Endothelial cell of hepatic sinusoid (primary cell): ENCODE results near the gene TTLL9.

Experiments
- in situ Hi-C: cut with HindIII; loops from 2 replicates; pipeline ENCODE4 v1.10.0; 2017; ENCODE audit warnings: low sequenced_read_pairs

TTLL9 gene

DNA sequence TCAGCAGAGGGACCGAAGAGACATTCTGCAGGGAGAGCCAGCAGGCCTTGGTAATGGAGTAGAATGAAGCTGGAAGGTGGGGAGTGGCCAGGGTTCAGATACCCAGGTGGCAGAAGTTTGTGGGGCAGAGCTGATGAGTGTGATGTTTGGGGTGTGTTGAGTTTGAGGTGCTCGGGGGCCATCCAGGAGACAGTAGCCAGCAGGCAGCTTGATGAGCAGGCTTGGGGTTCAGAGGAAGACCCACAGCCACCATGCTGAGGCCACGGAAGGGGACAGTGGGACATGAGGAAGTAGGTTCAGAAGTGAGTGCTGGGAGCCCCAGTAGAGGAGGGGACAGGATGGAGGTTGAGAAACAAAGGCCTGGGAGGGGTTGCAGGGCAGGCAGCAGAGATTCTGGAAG lies 13.9 kb upstream of the TTLL9 start:
- in situ Hi-C loops = no loop called here

DNA sequence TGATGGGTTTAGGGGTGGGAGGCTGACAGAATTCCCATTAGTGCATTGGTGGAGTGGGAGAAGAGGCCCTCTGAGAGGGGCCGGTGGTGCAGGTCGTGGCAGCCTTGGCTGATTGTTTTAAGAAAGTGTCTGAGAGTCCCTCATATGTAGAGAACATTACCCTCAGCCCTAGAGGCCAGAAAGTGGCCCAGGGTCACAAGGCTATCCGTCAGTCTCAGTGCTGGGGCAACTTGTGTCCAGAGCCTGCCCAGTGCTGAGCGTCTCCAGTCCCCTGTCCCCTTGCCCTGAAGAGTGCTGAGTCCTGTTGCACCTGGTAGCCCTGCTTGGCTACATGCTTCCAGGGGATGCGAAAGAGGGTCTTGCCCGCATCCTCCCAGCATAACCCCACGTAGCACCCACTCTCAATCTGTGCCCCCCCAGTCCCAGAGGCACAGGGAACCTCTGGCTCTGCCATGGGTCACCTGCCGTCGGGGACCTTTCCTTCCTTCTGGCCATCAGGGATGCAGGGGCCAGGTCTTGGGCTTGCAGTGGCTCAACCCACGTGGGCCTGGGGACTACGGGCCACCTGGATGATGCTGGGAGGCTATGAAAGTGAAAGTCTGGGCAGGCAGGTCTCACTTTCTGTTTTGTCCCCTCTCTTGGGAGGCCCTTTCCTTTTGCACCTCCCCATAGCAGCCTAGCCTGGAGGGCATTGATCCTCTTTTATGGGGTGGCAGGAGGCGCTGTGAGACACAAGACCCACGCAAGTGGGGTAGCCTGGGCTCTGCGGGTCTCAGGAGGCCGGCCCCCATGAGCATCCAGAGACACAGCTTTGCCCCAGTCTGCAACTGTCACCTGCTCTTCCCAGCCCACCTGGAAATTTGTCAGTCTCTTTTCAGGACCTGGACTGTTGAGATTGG lies 12.3 kb upstream of the TTLL9 start:
- in situ Hi-C loops = no loop called here

DNA sequence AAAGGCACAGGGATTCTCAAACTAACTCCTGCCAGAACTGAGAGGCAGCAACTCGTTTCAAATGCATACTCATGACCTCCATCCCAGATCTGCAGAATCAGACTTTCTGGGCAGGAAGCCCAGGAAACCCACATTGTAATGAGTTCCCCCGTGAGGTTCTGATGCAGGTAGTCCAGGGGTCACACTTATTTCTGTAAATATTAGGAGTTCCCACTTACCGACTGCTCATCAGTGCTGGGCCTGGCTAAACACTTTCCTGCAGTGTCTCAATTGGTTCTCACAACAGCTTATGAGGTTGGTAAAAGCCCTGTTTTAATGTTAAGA lies 11.7 kb upstream of the TTLL9 start:
- in situ Hi-C loops = no loop called here

DNA sequence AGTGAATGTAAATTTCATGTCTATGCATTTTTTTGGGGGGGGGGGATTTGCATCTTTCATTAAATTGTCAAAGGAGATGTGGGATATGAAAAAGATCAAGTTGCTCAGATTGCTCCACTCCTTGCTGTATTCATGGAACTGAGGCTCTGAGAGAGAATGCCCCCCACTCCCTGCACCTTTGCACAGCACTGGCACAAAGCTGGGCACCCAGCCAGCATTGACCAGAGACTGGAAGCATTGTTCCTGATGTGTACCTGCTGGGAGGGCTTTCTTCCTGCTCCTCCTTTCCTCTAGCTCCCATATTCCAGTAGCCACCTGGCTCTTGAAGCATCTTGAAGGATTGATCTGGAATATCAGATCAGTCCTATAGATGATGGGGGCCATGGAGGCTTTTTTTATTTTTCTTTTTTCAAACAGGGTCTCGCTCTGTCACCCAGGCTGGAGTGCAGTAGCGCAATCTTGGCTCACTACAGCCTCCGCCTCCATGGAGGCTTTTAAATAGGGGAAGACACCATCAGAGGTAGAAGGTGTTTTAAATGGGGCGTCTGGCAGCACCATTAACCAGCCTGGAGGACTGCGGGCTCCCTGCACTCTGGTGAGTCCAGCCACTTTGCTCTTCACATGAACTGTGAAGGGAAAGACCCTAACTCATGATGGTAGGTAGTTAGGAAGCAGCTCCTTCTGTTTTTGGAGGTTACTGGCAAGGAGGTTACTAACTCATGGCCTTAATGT lies 11.0 kb upstream of the TTLL9 start:
- in situ Hi-C loops = no loop called here

DNA sequence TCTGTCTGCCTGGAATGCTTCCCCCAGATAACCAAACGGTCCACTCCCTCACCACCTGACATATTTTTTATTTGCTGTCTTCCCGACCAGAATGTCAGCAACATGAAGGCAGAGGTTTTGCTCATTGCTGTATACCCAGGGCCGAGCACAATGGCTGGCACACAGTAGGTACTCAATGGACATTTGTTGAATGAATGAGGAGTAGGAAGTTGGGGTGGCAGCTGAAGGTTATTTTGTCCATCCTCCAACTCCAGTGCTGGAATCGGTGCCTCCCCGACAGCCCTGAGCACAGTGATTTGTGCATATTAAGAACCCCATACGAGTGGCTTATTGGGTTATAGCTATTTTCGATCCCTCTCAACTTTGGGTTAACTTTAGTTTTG lies 10.4 kb upstream of the TTLL9 start:
- in situ Hi-C loops = loop anchor here (10.0 kb wide), 1 partner anchor 225 kb away; no protein-coding TSS in a partner anchor

DNA sequence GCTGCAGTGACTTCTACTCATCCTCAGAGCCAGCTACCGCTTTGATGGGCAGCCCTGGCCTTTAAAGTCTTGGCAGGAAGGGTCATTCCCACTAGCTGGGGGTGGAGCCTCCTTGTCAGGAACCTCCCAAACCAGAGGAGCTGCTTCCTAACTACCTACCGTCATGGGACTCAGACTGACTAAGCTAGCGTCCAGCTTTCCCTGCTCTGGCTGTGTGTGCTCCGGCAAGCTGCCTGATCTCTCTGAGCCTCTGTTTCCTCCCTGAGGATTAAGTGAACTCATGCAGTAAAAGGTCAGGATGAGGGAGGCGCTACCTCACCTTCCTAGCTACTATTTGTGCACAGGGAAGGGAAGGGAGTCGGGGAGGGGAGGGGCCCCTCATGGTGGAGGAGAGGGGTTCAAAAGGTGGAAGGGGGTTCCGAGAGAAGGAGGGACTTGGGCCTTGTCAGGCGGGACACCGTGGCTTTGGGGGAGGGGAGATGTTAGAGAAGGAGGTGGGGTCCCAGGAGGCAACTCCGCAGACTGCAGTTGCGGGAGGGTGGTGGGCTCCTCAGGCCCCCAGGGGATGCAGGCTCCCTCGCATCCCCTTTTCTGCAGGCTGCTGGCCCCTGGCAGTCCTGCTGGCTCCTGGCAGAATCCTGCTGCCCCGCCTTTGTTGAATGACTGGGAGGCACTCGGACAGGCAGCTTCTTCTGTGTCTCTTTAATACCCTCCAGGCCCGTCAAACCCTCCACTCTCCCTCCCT lies 9.9 kb upstream of the TTLL9 start:
- in situ Hi-C loops = loop anchor here (10.0 kb wide), 1 partner anchor 224 kb away; no protein-coding TSS in a partner anchor

DNA sequence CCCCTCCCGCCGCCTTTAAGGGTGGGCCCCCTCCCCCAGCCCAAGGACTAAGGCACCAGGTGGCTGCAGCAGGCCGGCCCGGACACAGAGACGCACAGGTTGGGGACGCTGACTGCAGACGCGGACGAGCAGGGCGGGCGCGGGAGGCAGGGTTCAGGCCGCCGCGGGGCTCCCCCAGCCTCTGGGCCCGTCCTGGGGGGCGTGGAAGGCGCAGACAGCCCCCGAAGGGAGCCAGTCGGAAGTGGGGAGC lies 9.4 kb upstream of the TTLL9 start:
- in situ Hi-C loops = loop anchor here (10.0 kb wide), 1 partner anchor 224 kb away; no protein-coding TSS in a partner anchor

DNA sequence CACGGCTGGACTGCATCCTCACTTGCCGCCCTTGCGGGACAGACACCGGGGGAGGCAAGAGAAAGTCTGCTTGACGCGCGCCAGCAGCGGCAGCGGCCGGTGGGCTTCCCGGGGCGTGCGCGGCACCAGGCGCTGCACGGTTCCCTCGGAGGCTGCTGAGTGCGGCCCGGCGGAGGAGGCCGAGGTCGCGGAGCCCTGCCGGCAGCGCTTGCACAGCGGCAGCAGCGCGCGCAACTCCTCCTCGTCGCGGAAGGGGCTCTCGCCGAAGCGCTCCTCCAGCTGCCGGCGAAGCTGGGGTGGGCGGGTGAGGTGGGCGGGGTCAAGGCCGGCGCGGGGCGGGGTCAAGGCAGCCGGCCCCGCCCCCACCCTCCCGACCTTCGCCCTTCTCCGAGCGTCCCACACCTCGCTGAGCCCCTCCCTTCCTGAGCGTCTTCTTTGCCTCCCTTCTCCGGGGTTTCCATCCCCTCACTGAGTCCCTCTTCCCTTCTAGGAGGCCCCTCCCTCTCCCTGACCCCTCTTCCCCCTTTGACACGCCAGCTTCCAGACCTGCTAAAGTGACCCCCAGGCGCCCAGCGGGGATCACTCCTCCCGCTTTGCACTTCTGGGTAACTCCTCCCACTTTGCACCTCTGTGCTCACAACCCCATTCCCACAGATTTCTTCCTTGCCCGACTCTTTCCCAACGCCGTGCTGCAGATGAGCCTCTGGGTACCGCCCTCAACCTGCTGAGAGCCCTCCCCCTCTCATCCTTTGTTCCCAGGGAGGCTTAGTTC lies 8.9 kb upstream of the TTLL9 start:
- in situ Hi-C loops = loop anchor here (10.0 kb wide), 1 partner anchor 223 kb away; no protein-coding TSS in a partner anchor

DNA sequence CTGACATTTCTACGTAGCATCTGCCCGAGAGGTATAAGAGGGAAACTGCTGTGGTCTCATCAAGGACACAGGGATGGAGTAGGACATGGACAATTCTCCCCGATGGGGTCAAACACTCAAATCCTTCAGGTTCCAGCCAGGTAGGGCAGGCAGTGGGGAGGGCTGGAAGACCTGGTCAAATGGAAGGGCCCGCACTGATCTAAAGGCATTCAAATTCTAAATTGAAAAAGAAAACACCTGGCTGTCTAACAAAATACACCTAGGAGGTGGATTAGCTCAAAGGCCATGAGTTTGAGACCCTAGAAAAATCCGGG lies 8.3 kb upstream of the TTLL9 start:
- in situ Hi-C loops = loop anchor here (10.0 kb wide), 1 partner anchor 223 kb away; no protein-coding TSS in a partner anchor

DNA sequence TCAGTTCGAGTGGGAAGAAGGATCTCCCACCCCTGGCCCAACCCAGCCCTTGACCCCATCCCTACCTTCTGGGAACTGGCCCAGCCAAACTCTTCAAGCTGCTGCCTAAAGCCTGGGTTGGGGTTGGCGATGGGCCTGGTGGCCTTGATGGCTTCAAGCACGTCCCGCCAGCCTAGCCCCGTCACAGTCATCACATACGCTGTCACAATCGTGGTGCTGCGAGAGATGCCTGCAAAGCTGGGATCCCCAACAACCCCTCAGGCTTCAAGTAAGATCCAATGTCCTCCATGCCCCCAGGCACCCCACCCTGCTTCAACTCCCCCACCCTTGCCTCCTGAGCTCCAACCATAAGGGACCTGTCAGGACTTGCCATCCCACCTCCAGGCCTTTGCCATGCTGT lies 7.9 kb upstream of the TTLL9 start:
- in situ Hi-C loops = loop anchor here (10.0 kb wide), 1 partner anchor 222 kb away; no protein-coding TSS in a partner anchor

DNA sequence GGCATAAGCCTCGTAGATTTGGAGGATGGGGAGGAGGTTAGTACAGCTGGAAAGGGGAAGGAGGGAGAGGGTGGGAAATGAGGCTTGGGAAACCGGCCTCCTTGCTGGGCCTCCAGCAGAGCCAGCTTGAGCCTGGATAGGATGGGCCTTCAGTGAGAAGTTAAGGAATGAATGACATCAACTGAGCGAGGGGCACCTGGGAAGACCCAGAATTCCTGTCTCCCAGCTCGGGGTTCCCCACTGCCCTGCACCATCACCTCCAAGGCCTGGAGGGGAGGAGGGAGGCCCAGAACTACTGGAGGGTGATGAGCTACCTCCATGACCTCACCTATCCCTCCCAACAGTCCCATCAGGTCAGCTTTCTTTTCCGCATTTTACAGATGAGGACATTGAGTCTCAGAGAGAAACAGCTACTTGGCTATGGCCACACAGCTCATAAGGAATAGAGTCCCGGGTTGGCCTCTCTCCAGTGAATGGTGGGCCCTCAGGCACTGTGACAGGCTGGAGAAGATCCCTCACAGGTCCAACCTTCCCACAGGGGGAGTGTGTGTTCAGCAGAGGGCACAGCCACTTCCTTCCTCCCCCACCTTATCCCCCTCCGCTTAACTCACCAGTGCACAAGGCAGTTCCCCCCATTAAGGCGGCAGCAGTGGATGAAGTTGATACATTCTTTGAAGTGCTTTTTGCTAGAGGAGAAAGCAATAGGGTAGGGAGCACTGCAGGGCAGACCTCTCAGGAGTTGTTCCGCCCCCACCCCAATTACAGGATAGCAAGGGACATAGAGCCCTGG lies 6.9 kb upstream of the TTLL9 start:
- in situ Hi-C loops = loop anchor here (10.0 kb wide), 1 partner anchor 221 kb away; no protein-coding TSS in a partner anchor

DNA sequence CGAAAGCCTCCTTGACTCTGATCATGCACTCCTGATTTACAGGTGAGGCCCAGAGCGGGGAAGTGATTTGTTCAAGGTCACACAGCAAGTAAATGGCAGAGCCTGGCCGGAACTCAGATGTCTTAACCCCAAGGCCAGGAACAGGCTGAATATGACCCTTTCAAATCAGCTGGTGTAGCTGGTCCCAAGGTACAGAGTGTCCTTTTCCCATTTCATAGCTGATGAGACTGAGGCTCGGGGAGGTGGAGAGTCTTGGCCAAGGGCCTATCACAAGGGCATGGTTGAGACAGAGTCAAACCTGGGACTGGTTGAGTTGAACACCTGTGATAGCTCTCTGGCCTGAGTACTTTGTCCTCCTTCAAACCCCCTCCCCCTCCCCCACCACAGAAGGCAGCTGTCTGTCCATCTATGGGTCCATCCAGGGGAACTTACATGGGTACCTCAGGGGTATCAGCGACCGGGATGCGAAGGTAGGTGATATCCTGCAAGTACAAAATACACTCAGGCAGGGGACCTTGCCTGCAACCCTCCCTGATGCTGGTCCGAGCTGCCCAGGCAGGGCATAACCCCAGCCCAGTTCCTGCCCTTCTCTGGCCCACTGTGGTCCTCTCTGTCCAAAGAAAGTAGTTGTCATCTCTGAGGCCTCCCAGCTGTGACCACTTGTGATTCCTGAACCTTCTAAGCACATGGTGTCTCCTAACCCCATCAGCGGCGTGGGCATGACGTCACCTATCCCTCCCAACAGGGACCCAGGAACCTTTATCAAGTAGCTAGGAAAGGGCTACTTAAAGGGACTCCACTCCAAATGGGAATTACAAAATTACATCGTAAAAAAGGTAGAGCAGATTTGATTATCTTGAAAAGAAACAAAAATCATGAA lies 5.7 kb upstream of the TTLL9 start:
- in situ Hi-C loops = loop anchor here (5.0 to 10.0 kb wide), 2 partner anchors 78 to 220 kb away; no protein-coding TSS in a partner anchor

DNA sequence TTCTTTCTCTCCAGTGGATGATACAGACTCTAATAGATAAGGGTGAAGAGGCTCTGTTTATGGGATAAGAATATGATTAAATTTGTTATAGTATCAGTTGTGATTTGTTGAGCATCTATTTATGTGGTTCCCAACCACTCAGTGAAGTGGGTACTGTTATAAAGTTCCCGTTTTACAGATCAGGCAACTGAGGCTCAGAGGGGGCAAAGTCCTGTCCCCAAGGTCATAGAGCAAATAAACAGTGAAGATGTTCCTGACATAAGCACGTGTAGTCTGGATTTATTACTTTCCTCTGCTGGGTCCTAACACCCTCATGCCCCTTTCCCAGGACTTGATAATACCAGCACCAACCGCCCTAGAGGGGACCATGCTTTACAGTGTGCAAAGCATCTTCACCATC lies 4.2 kb upstream of the TTLL9 start:
- in situ Hi-C loops = loop anchor here (5.0 to 10.0 kb wide), 2 partner anchors 76 to 219 kb away; no protein-coding TSS in a partner anchor

DNA sequence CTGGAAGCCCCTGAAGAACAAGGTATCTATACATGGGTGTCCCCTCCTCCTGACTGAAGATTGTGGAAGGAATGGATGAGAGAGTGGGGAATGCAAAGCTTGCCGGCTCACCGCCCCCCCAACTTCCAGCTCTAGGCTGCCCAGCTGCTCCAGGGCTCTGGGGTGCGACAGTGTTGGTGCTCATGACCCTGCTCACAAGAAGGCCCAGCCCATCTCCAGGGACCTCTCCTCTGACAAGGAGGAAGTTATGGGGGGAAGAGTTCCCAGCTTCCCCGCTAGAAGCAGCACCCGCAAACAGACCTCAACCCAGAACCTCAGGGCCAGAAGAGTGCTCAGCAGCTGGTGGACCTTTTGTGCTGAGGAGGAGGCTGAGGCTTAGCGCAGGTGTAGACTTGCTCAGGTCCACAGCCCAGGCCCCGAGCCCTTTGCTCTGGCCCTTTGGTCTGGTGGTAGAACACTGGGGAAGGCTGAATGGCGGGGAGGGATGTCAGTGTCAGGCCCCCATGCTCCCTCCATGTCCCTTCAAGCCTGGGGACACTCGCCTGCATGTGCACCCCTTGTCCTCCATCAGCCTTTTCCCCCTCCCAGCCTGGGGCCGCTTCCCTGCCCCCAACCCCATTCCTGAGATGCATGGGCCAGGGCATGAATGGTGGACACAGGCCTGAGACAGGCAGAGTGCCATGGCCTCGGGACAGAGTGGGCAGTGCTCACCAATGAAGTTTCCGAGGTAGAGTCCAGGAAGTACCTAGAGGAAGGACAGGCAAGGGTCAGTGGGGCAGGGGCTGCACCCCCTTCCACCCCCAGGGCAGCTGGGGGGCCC lies 1.4 kb upstream of the TTLL9 start:
- in situ Hi-C loops = loop anchor here (5.0 to 10.0 kb wide), 2 partner anchors 73 to 216 kb away; no protein-coding TSS in a partner anchor

DNA sequence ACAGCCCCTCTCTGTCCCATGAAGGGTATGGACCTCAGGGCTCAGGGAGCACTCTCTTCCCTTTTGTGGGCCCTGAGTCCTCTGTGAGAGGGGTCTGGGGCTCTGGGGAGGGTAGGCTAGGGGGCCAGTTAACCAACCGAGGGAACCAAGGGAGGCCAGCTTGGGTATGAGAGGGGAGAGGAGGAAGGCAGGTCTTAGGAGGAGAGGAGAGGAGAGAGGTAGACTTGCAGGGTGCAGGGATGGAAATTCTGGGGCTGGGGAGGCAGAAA lies 827 bp upstream of the TTLL9 start:
- in situ Hi-C loops = loop anchor here (5.0 to 10.0 kb wide), 2 partner anchors 73 to 215 kb away; no protein-coding TSS in a partner anchor

DNA sequence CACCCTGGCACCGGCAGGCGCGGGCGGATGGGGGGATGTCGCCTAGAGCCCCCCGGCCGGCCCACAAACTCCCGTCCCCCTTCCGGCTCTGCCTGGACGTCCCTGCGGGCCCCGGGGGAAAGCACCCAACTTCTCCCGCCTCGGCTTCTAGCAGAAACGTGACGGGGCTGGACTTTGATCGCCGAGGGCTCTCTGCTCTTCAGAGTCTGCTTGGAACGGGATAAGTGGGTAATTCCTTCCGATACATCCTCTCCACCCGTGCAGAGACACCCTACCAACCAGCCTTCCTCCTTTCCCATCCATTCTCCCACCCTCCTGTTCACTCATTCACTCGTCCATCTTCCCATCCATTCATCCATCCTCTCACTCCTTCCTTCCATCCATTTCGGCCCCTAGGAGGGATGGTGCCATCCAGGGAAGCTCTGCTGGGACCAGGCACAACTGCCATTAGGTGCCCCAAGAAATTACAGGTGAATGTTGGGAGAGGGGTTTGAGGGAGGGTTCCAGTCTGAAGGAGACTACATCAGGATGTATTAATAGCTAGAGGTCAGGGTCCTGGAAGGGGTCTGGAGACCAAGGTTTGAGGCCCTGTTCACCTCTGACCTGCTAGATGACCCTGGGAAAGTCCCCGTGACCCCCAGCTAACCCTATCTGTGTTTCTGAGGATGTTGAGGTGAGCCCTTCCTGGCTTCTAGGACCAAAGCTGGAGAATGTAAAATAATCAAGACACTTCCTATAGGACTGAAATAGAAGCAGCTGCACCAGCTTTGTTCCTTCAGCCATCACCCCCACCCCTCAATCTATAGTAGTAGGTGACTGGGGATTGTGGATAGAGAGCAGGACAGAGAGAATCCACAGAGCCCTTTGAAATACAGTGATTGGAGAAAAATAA lies 538 bp downstream of the TTLL9 start:
- in situ Hi-C loops = no loop called here

DNA sequence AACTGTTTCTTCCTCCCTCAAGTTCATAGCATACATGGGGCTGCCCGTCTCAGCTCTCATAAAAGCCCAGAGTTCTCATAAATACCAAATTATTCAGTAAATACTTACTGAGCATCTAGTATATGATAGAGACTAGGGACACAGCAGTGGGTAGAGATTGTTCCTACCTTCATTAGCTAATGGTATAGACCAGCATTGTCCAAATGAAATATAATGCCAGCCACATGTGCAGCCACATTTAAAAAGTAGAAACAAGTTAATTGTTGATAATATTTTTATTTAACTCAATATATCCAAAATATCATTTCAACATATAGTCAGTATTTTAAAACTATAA lies 1.2 kb downstream of the TTLL9 start:
- in situ Hi-C loops = no loop called here
